SK-N-SH (cell line): ENCODE data around the gene DCAKD. TPM values are rescaled to one million over a fixed set of nuclear protein-coding genes. Genes with fewer than 3 reads are reported as not detected.

Source experiments
- CTCF ChIA-PET: fragments of 300-600, 350-600 bp; formaldehyde crosslinking; extraction: SDS; loops from one replicate; lab custom pipeline; 2021; lab: Yijun Ruan, JAX
- POLR2A ChIA-PET: fragments of 350-600 bp; sonication (Branson Sonifier 250); formaldehyde crosslinking; extraction: SDS; loops from one replicate; lab custom pipeline; 2020; ENCODE audit warnings: antibody characterized with exemption, inconsistent platforms; lab: Yijun Ruan, JAX
- DNase-seq: peaks from one replicate; pipeline ENCODE4 v3.0.0; 2012
- H2AFZ ChIP-seq: fragments of 200-600 bp; sonication (generic); 2 replicates; pipeline ENCODE4 v1.8.1; 2016; ENCODE audit warnings: antibody characterized with exemption, mild to moderate bottlenecking, low read depth
- H3F3A ChIP-seq: fragments of 200-600 bp; sonication (generic); replicated peaks from 2 replicates; pipeline ENCODE3; 2016; ENCODE audit warnings: antibody characterized with exemption, mild to moderate bottlenecking; ENCODE audit not compliant: insufficient read depth
- H3K27ac ChIP-seq, 2 experiments: fragments of 200-500 bp in 1 of 2; fragments of 200-600 bp in 1 of 2; sonication (Bioruptor generic) in 1 of 2; sonication (generic), shearing (Covaris generic) in 1 of 2; 2 replicates each; pipeline versions ENCODE4 v1.5.1 to v1.6.1; 2014 to 2016; ENCODE audit warnings: low read depth in 2 of 2, inconsistent platforms in 1 of 2, low read length in 1 of 2, mild to moderate bottlenecking in 1 of 2, mixed read lengths in 1 of 2
- H3K27me3 ChIP-seq: fragments of 200-600 bp; sonication (generic), shearing (Covaris generic); 2 replicates; pipeline ENCODE4 v1.6.1; 2016; ENCODE audit warnings: mixed run types; ENCODE audit not compliant: insufficient read depth
- H3K36me3 ChIP-seq, 2 experiments: fragments of 200-500 bp in 1 of 2; fragments of 200-600 bp in 1 of 2; sonication (Bioruptor generic) in 1 of 2; sonication (generic) in 1 of 2; replicated peaks in 1 of 2; 2 replicates each; pipeline versions ENCODE3 to v1.5.1; 2014 to 2016; ENCODE audit warnings: low read length in 1 of 2, mild to moderate bottlenecking in 1 of 2; ENCODE audit not compliant: insufficient read depth in 2 of 2, control insufficient read depth in 1 of 2
- H3K4me1 ChIP-seq, 2 experiments: fragments of 200-500 bp in 1 of 2; fragments of 200-600 bp in 1 of 2; sonication (Bioruptor generic) in 1 of 2; sonication (generic), shearing (Covaris generic) in 1 of 2; 2 replicates each; pipeline versions ENCODE4 v1.5.1 to v1.6.1; 2014 to 2016; ENCODE audit warnings: low read depth in 1 of 2, low read length in 1 of 2, mixed run types in 1 of 2; ENCODE audit not compliant: insufficient read depth in 2 of 2, control insufficient read depth in 1 of 2
- H3K4me2 ChIP-seq: fragments of 200-600 bp; sonication (generic), shearing (Covaris generic); 2 replicates; pipeline ENCODE4 v1.6.1; 2017; ENCODE audit warnings: mixed run types
- H3K4me3 ChIP-seq, 2 experiments: fragments of 200-500 bp in 1 of 2; fragments of 200-600 bp in 1 of 2; sonication (Bioruptor generic) in 1 of 2; sonication (generic), shearing (Covaris generic) in 1 of 2; 2 replicates each; pipeline versions ENCODE4 v1.5.1 to v1.8.1; 2014 to 2016; ENCODE audit warnings: low read depth in 2 of 2, inconsistent platforms in 1 of 2, low read length in 1 of 2, mild to moderate bottlenecking in 1 of 2, mixed read lengths in 1 of 2, moderate library complexity in 1 of 2
- H3K79me2 ChIP-seq: fragments of 200-600 bp; sonication (generic); 2 replicates; pipeline ENCODE4 v1.8.1; 2017; ENCODE audit warnings: mild to moderate bottlenecking; ENCODE audit not compliant: insufficient read depth
- H3K9ac ChIP-seq: fragments of 200-600 bp; sonication (generic); 2 replicates; pipeline ENCODE4 v1.6.1; 2017; ENCODE audit warnings: mixed run types
- H3K9me2 ChIP-seq: fragments of 200-600 bp; sonication (generic); 2 replicates; pipeline ENCODE4 v1.6.1; 2017; ENCODE audit warnings: mixed run types
- H3K9me3 ChIP-seq: fragments of 200-600 bp; sonication (generic); 2 replicates; pipeline ENCODE4 v1.6.1; 2017; ENCODE audit warnings: mixed run types, mild to moderate bottlenecking, moderate library complexity
- H4K20me1 ChIP-seq: fragments of 200-600 bp; sonication (generic); 2 replicates; pipeline ENCODE4 v1.6.1; 2017; ENCODE audit warnings: mild to moderate bottlenecking, mixed run types; ENCODE audit not compliant: insufficient read depth
- CHD2 ChIP-seq: fragments of 150-350 bp; IDR thresholded peaks from 2 replicates; pipeline ENCODE4 v1.6.1; 2018; ENCODE audit warnings: low read length; ENCODE audit not compliant: partially characterized antibody
- EZH2phosphoT487 ChIP-seq: fragments of 200-600 bp; sonication (generic); IDR thresholded peaks from 2 replicates; pipeline ENCODE4 v1.6.1; 2017; ENCODE audit warnings: low read depth, mixed run types, mild to moderate bottlenecking, antibody characterized with exemption, moderate library complexity, borderline replicate concordance
- FOSL2 ChIP-seq: IDR thresholded peaks from 2 replicates; pipeline ENCODE4 v1.4.0; 2012; ENCODE audit warnings: low read depth, mild to moderate bottlenecking, moderate library complexity, borderline replicate concordance
- FOXM1 ChIP-seq: IDR thresholded peaks from 2 replicates; pipeline ENCODE4 v1.4.0; 2012; ENCODE audit warnings: low read depth, mild to moderate bottlenecking
- IRF3 ChIP-seq: fragments of 150-350 bp; IDR thresholded peaks from 2 replicates; pipeline ENCODE4 v1.6.1; 2016; ENCODE audit warnings: mild to moderate bottlenecking, low read depth, low read length
- PBX3 ChIP-seq: IDR thresholded peaks from 2 replicates; pipeline ENCODE4; 2012
- POLR2AphosphoS5 ChIP-seq: IDR thresholded peaks from 2 replicates; pipeline ENCODE4 v1.6.1; 2012; ENCODE audit warnings: low read depth, low read length
- RAD21 ChIP-seq: IDR thresholded peaks from 2 replicates; pipeline ENCODE4 v1.6.1; 2012; ENCODE audit warnings: mild to moderate bottlenecking, low read length
- RXRA ChIP-seq: IDR thresholded peaks from 2 replicates; pipeline ENCODE4 v1.4.0; 2012; ENCODE audit warnings: low read depth, mild to moderate bottlenecking, borderline replicate concordance
- SMC3 ChIP-seq: IDR thresholded peaks from 2 replicates; pipeline ENCODE4 v1.6.1; 2012; ENCODE audit warnings: low read depth, low read length, improper control_type of control experiment
- TAF1 ChIP-seq: IDR thresholded peaks from 2 replicates; pipeline ENCODE4 v1.6.1; 2012; ENCODE audit warnings: low read depth, mild to moderate bottlenecking, low read length, moderate library complexity, borderline replicate concordance
- TCF12 ChIP-seq: IDR thresholded peaks from 2 replicates; pipeline ENCODE4 v1.4.0; 2012
- WGBS: methylation state at CpG from one replicate; pipeline ENCODE4 v1.1.6; 2017; ENCODE audit warnings: low lambda C conversion rate; 5-methylcytosine and 5-hydroxymethylcytosine counted together
- polyA plus RNA-seq, 3 experiments: library from polyadenylated mRNA; depleted of rRNA; stranded (reverse); fragments of >200 nt; gene quantifications; 2 replicates each; pipeline ENCODE4 v1.2.3, GENCODE V29; 2012
- TF ChIP-seq, protein P1 (sequence below): IDR thresholded peaks from 2 replicates; pipeline ENCODE4 v1.4.0; 2012; ENCODE audit warnings: low read depth, borderline replicate concordance

Gene DCAKD
- polyA plus RNA-seq, 1 of the 3 experiments (the other 2 are of a cell fraction): 48.8 TPM

- Histone ChIP-seq H3K4me2 (no peak overlapping the region), H3K9me2 (no peaks in the 10 kb centered on the region), H3K4me3 (no peak overlapping the region), H3K36me3 (peaks cover 7 to 20% of the 10 kb centered on the region in 2 experiments), H3K9me3 (no peaks in the 10 kb centered on the region), H3F3A (no peaks in the 10 kb centered on the region), H4K20me1 (no peaks in the 10 kb centered on the region), H3K4me1 (peaks cover 0 to 44% of the 10 kb centered on the region in 2 experiments; a peak in 2 of 4 replicates), H3K79me2 (peaks cover 4% of the 10 kb centered on the region; the same call in 1 of the 2 replicates), H3K9ac (no peak overlapping the region), H3K27me3 (no peaks in the 10 kb centered on the region), H3K27ac (peak overlapping the region in 1 of 2 experiments; percentile 16; a peak in 1 of 4 replicates), H2AFZ (no peak overlapping the region)
- 92% methylated on average over 11 of the region's 14 CpGs for WGBS
- TF ChIP-seq, protein P1, sequence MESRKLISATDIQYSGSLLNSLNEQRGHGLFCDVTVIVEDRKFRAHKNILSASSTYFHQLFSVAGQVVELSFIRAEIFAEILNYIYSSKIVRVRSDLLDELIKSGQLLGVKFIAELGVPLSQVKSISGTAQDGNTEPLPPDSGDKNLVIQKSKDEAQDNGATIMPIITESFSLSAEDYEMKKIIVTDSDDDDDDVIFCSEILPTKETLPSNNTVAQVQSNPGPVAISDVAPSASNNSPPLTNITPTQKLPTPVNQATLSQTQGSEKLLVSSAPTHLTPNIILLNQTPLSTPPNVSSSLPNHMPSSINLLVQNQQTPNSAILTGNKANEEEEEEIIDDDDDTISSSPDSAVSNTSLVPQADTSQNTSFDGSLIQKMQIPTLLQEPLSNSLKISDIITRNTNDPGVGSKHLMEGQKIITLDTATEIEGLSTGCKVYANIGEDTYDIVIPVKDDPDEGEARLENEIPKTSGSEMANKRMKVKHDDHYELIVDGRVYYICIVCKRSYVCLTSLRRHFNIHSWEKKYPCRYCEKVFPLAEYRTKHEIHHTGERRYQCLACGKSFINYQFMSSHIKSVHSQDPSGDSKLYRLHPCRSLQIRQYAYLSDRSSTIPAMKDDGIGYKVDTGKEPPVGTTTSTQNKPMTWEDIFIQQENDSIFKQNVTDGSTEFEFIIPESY: no peak
- TF ChIP-seq CHD2: no peak
- TF ChIP-seq IRF3: no peak
- no peak for TF ChIP-seq TAF1
- no peak for TF ChIP-seq RXRA
- no peak for TF ChIP-seq POLR2AphosphoS5
- no peak for TF ChIP-seq RAD21
- no peak for TF ChIP-seq EZH2phosphoT487
- no peak for TF ChIP-seq SMC3
- TF ChIP-seq FOSL2: no peak
- TF ChIP-seq PBX3: no peak
- no peak for TF ChIP-seq FOXM1
- CTCF ChIA-PET: interaction anchor here (0.9 to 6.2 kb wide), 6 partner anchors 14 to 255 kb away, joined by 3 to 67 read pairs (median 7); no protein-coding TSS in a partner anchor
- no peak for DNase-seq
- POLR2A ChIA-PET: no interaction called here
These were observed 16.8 kb downstream of the DCAKD start for GRCh38 chr17:45034599-45034998.

- Histone ChIP-seq H3K4me1 (peaks cover 0 to 39% of the 10 kb centered on the region in 2 experiments; a peak in 2 of 4 replicates), H3K27me3 (no peaks in the 10 kb centered on the region)
- TF ChIP-seq EZH2phosphoT487: no peak
- no peak for TF ChIP-seq IRF3
- no peak for TF ChIP-seq PBX3
- TF ChIP-seq TCF12: no peak
- no peak for TF ChIP-seq SMC3
- TF ChIP-seq RAD21: no peak
- TF ChIP-seq, all 33 proteins: peak for 0
- Histone ChIP-seq H3K4me2 (no peak overlapping the region), H3K9ac (no peak overlapping the region), H3K4me3 (no peak overlapping the region; a peak in 1 of 4 replicates), H4K20me1 (no peaks in the 10 kb centered on the region), H2AFZ (no peak overlapping the region), H3F3A (no peaks in the 10 kb centered on the region), H3K9me2 (no peaks in the 10 kb centered on the region), H3K79me2 (peaks cover 4% of the 10 kb centered on the region; the same call in 1 of the 2 replicates), H3K36me3 (peaks cover 8 to 28% of the 10 kb centered on the region in 2 experiments), H3K27ac (peak overlapping the region; percentile 42 to 96; a peak in 3 of 4 replicates), H3K9me3 (no peaks in the 10 kb centered on the region)
- DNase-seq: peak; percentile 79
- CTCF ChIA-PET: interaction anchor here (0.6 to 6.2 kb wide), 12 partner anchors 11 to 263 kb away, joined by 3 to 67 read pairs (median 4); partner anchors contain the start of genes ACBD4 and HEXIM1
- POLR2A ChIA-PET: interaction anchor here (0.9 to 1.7 kb wide), 8 partner anchors 11 to 129 kb away, joined by 3 to 12 read pairs (median 4); partner anchors contain the start of genes C1QL1, DCAKD, HEXIM1 and HEXIM2
- 69% methylated on average over 7 of the region's 9 CpGs for WGBS
These were observed 19.3 kb downstream of the DCAKD start for GRCh38 chr17:45032174-45032541.
